Measurements from ENCODE around the gene STARD6. TPM values are rescaled to one million over a fixed set of nuclear protein-coding genes. Genes with fewer than 3 reads are reported as not detected.
"Not testable (repeated sequence)": the region's sequence is repeated elsewhere in the genome, so short reads cannot be mapped to it uniquely, and the experiment has no call there.

The STARD6 gene
- total RNA-seq, 1 donor from 2014 or later = 0.54 TPM

DNA sequence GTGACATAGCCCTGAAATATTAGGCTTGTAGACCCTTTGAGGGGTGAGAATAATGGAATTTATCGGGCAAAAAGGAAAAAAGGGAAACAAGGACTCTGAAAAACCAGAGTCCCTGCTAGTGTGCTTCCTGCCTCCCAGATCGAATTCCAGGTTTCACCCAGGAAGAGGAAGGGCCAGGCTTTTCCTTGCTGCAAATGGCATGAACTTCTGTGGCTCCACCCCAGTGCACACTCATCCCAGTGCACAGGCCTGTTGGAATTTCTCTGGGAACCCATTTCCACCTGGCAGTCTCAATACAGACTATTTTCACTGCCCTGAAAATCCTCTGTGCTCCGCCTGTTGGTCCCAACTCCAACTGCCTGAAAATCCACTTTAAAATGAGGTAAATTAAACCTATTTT lies 30.0 kb upstream of the STARD6 start:
- Mint-ChIP-seq H3K27ac (ENCODE audit: unreplicated experiment) (no peak overlapping the region), H3K27me3 (ENCODE audit: unreplicated experiment) (no peaks in the 10 kb centered on the region), H3K4me3 (ENCODE audit: unreplicated experiment) (no peak overlapping the region), H3K9me3 (ENCODE audit: unreplicated experiment) (no peaks in the 10 kb centered on the region), H3K36me3 (ENCODE audit: low read depth, unreplicated experiment) (peaks cover 5% of the 10 kb centered on the region), H3K4me1 (ENCODE audit: unreplicated experiment) (peaks cover 4% of the 10 kb centered on the region)
- TF ChIP-seq, protein P1, sequence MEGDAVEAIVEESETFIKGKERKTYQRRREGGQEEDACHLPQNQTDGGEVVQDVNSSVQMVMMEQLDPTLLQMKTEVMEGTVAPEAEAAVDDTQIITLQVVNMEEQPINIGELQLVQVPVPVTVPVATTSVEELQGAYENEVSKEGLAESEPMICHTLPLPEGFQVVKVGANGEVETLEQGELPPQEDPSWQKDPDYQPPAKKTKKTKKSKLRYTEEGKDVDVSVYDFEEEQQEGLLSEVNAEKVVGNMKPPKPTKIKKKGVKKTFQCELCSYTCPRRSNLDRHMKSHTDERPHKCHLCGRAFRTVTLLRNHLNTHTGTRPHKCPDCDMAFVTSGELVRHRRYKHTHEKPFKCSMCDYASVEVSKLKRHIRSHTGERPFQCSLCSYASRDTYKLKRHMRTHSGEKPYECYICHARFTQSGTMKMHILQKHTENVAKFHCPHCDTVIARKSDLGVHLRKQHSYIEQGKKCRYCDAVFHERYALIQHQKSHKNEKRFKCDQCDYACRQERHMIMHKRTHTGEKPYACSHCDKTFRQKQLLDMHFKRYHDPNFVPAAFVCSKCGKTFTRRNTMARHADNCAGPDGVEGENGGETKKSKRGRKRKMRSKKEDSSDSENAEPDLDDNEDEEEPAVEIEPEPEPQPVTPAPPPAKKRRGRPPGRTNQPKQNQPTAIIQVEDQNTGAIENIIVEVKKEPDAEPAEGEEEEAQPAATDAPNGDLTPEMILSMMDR (IDR thresholded peaks at IDR 0.05; ENCODE audit: unreplicated experiment) = no peak
- no peak for DNase-seq (ENCODE audit: low spot score)

DNA sequence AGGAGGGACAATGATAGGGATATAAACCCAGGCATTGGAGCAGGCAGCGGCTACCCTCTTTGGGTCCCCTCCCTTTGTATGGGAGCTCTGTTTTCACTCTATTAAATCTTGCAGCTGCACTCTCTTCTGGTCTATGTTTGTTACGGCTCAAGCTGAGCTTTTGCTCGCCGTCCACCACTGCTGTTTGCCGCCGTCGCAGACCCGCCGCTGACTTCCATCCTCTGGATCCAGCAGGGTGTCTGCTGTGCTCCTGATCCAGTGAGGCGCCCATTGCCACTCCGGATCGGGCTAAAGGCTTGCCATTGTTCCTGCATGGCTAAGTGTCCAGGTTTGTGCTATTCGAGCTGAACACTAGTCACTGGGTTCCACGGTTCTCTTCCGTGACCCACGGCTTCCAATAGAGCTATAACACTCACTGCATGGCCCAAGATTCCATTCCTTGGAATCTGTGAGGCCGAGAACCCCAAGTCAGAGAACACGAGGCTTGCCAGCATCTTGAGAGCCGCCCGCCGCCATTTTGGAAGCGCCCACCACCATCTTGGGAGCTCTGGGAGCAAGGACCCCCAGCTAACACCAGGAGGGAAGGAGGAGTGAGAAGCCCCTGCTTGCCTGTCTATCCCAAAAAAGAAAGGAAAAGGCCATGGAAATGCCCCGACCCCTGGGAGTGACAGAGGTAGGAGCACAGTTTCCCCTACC lies 29.3 kb upstream of the STARD6 start:
- H3K27ac Mint-ChIP-seq (ENCODE audit: unreplicated experiment); H3K4me3 Mint-ChIP-seq (ENCODE audit: unreplicated experiment); H3K27me3 Mint-ChIP-seq (ENCODE audit: unreplicated experiment); H3K4me1 Mint-ChIP-seq (ENCODE audit: unreplicated experiment); DNase-seq (ENCODE audit: low spot score); H3K9me3 Mint-ChIP-seq (ENCODE audit: unreplicated experiment); H3K36me3 Mint-ChIP-seq (ENCODE audit: low read depth, unreplicated experiment): not testable (repeated sequence)

DNA sequence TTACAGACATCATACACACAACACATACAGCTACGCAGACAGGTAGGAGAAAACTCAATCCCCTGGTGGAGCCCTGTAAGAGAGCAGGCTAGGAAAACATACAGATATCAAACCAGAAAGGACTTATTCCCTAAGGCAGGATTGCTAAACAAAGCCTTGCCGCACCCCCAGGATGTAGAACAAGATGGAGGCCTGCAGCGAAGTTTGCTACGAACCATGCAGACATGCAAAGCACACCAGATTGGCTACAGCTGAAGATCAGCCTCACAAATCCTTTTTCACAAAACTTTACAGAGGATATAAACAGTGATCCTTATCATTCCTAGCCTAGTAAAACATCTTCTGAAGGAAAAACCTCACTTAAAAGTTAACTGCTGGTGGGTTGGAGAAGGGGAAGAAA lies 28.4 kb upstream of the STARD6 start:
- Mint-ChIP-seq H3K4me3 (ENCODE audit: unreplicated experiment) (no peak overlapping the region), H3K9me3 (ENCODE audit: unreplicated experiment) (no peaks in the 10 kb centered on the region), H3K27ac (ENCODE audit: unreplicated experiment) (no peak overlapping the region)

DNA sequence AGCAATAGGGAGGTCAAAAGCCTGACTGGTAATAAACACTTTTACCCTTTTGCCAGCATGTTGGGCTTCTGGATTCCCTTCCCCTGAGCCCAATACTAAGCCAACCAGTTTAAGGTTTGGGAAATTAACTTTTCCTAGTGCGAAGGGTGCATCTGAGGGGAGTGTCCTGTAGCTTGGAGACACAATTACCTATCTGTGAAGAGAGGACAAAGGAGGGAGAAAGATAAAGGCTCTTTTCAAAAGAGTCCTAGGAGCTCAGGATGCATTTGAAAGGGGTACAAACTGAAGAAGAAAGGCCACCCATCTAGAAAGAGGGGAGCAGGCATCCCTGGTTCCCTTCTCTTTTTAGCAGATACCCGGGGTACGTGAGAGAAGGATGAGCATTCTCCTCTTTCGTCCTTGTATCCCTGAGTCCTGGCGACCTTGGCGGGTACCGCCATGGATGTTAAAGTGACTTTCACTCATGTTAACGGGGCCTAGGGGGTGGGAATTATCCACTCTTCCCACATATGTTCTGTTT lies 25.1 kb upstream of the STARD6 start:
- TF ChIP-seq, protein P1 (IDR thresholded peaks at IDR 0.05; ENCODE audit: unreplicated experiment) = no peak
- DNase-seq (ENCODE audit: low spot score) = no peak
- Mint-ChIP-seq H3K4me1 (ENCODE audit: unreplicated experiment) (no peaks in the 10 kb centered on the region), H3K9me3 (ENCODE audit: unreplicated experiment) (no peaks in the 10 kb centered on the region), H3K27ac (ENCODE audit: unreplicated experiment) (no peak overlapping the region), H3K36me3 (ENCODE audit: low read depth, unreplicated experiment) (no peaks in the 10 kb centered on the region), H3K4me3 (ENCODE audit: unreplicated experiment) (no peak overlapping the region), H3K27me3 (ENCODE audit: unreplicated experiment) (no peaks in the 10 kb centered on the region)

More for the DNA sequence above, 28.4 kb upstream of the STARD6 start:
- Mint-ChIP-seq H3K36me3 (ENCODE audit: low read depth, unreplicated experiment) (peaks cover 5% of the 10 kb centered on the region), H3K4me1 (ENCODE audit: unreplicated experiment) (peaks cover 4% of the 10 kb centered on the region), H3K27me3 (ENCODE audit: unreplicated experiment) (no peaks in the 10 kb centered on the region)
- DNase-seq (ENCODE audit: low spot score) = no peak
- TF ChIP-seq, protein P1 (IDR thresholded peaks at IDR 0.05; ENCODE audit: unreplicated experiment) = no peak

DNA sequence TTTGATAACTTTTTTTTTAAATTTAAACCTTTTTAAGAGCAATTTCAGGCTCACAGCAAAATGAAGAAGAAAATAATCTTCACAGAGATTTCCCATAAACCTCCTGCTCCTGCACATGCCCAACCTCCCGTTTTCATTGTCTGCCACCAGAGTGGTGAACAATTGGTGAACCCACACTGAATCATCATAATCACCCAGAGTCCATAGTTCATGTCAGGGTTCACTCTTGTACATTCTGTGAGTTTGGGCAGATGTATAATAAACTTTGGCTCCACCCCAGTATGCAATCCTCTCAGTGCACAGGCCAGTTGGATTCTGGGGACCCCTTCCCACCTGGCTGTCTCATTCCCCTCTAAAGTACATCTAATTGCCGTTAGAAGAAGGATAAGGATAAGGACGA lies 24.4 kb upstream of the STARD6 start:
- TF ChIP-seq, protein P1 (IDR thresholded peaks at IDR 0.05; ENCODE audit: unreplicated experiment) = no peak
- H3K4me3 Mint-ChIP-seq (ENCODE audit: unreplicated experiment) = no peak overlapping the region
- no peaks in the 10 kb centered on the region for H3K9me3 Mint-ChIP-seq (ENCODE audit: unreplicated experiment)
- H3K36me3 Mint-ChIP-seq (ENCODE audit: low read depth, unreplicated experiment) = no peaks in the 10 kb centered on the region
- no peak for DNase-seq (ENCODE audit: low spot score)
- H3K27me3 Mint-ChIP-seq (ENCODE audit: unreplicated experiment) = no peaks in the 10 kb centered on the region
- no peaks in the 10 kb centered on the region for H3K4me1 Mint-ChIP-seq (ENCODE audit: unreplicated experiment)
- H3K27ac Mint-ChIP-seq (ENCODE audit: unreplicated experiment) = no peak overlapping the region

All from endothelial cell (in vitro differentiated cells).